Calu3 (cell line): ENCODE measurements around the gene LSG1. TPM values are rescaled to one million over a fixed set of nuclear protein-coding genes. Genes with fewer than 3 reads are reported as not detected.
"Not testable (repeated sequence)": the region's sequence is repeated elsewhere in the genome, so short reads cannot be mapped to it uniquely, and the experiment has no call there.

Source experiments
- BruUV-seq: library from RNA; stranded (reverse); fragments of 400-500 nt; replicated peaks from 2 replicates; lab custom pipeline; 2021; lab: Mats Ljungman, UMichigan
- CTCF ChIA-PET: fragments of 300-600 bp; sonication (Branson Sonifier 250); formaldehyde crosslinking; loops from one replicate; lab custom pipeline; 2022; ENCODE audit warnings: antibody characterized with exemption; lab: Charles Lee
- DNase-seq: peaks from one replicate; pipeline ENCODE4 v3.0.0; 2022
- H3K27ac Mint-ChIP-seq: one replicate; pipeline ENCODE4 v1.8.0; 2022; ENCODE audit warnings: mixed read lengths; ENCODE audit not compliant: unreplicated experiment
- H3K27me3 Mint-ChIP-seq: one replicate; pipeline ENCODE4 v1.8.0; 2022; ENCODE audit warnings: mixed read lengths; ENCODE audit not compliant: unreplicated experiment
- H3K36me3 Mint-ChIP-seq: one replicate; pipeline ENCODE4 v1.8.0; 2022; ENCODE audit warnings: mild to moderate bottlenecking, moderate library complexity, mixed read lengths; ENCODE audit not compliant: insufficient read depth, unreplicated experiment
- H3K4me1 Mint-ChIP-seq: one replicate; pipeline ENCODE4 v1.8.0; 2022; ENCODE audit warnings: mild to moderate bottlenecking, low read depth, mixed read lengths; ENCODE audit not compliant: unreplicated experiment
- H3K4me3 Mint-ChIP-seq: one replicate; pipeline ENCODE4 v1.8.0; 2022; ENCODE audit warnings: mild to moderate bottlenecking, low read depth, moderate library complexity, mixed read lengths; ENCODE audit not compliant: unreplicated experiment
- H3K9me3 Mint-ChIP-seq: one replicate; pipeline ENCODE4 v1.8.0; 2022; ENCODE audit warnings: low read depth, mixed read lengths; ENCODE audit not compliant: unreplicated experiment
- intact Hi-C: fragments of 100-400 bp; cut with micrococcal nuclease; formaldehyde crosslinking; loops from one replicate; pipeline ENCODE4 v1.10.0; 2022; ENCODE audit not compliant: unreplicated experiment
- total RNA-seq: library from RNA; stranded (reverse); gene quantifications from 2 replicates; pipeline ENCODE4 v1.2.3, GENCODE V29; 2022
- TF ChIP-seq, protein P1 (sequence below): fragments of 200-600 bp; IDR thresholded peaks from one replicate; pipeline ENCODE4 v1.8.0; 2022; ENCODE audit warnings: antibody characterized with exemption; ENCODE audit not compliant: unreplicated experiment

Gene LSG1
- total RNA-seq, 1 experiment from 2014 or later: 86.3 TPM

- CTCF ChIA-PET: no interaction called here
- H3K9me3 Mint-ChIP-seq: no peaks in the 10 kb centered on the region
- TSS peak; percentile 48 for BruUV-seq
- H3K36me3 Mint-ChIP-seq: peaks cover 41% of the 10 kb centered on the region
- intact Hi-C loops: loop anchor here (10.0 kb wide), 1 partner anchor 297 kb away; no protein-coding TSS in a partner anchor
- TF ChIP-seq, protein P1, sequence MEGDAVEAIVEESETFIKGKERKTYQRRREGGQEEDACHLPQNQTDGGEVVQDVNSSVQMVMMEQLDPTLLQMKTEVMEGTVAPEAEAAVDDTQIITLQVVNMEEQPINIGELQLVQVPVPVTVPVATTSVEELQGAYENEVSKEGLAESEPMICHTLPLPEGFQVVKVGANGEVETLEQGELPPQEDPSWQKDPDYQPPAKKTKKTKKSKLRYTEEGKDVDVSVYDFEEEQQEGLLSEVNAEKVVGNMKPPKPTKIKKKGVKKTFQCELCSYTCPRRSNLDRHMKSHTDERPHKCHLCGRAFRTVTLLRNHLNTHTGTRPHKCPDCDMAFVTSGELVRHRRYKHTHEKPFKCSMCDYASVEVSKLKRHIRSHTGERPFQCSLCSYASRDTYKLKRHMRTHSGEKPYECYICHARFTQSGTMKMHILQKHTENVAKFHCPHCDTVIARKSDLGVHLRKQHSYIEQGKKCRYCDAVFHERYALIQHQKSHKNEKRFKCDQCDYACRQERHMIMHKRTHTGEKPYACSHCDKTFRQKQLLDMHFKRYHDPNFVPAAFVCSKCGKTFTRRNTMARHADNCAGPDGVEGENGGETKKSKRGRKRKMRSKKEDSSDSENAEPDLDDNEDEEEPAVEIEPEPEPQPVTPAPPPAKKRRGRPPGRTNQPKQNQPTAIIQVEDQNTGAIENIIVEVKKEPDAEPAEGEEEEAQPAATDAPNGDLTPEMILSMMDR: no peak
- H3K4me3 Mint-ChIP-seq: peak overlapping the region; percentile 98
- DNase-seq: no peak
- H3K27me3 Mint-ChIP-seq: no peaks in the 10 kb centered on the region
- no peak overlapping the region for H3K27ac Mint-ChIP-seq
- H3K4me1 Mint-ChIP-seq: no peaks in the 10 kb centered on the region
Observed at GRCh38 chr3:194631696-194632095, 40.3 kb downstream of the LSG1 start.

GRCh38 chr3:194630681-194631080, 41.3 kb downstream of the LSG1 start:
- CTCF ChIA-PET, H3K4me1 Mint-ChIP-seq, BruUV-seq, DNase-seq, H3K27me3 Mint-ChIP-seq, H3K9me3 Mint-ChIP-seq, H3K27ac Mint-ChIP-seq, H3K4me3 Mint-ChIP-seq: not testable (repeated sequence)
- peaks cover 49% of the 10 kb centered on the region for H3K36me3 Mint-ChIP-seq
- intact Hi-C loops: loop anchor here (10.0 kb wide), 1 partner anchor 296 kb away; no protein-coding TSS in a partner anchor

DNA sequence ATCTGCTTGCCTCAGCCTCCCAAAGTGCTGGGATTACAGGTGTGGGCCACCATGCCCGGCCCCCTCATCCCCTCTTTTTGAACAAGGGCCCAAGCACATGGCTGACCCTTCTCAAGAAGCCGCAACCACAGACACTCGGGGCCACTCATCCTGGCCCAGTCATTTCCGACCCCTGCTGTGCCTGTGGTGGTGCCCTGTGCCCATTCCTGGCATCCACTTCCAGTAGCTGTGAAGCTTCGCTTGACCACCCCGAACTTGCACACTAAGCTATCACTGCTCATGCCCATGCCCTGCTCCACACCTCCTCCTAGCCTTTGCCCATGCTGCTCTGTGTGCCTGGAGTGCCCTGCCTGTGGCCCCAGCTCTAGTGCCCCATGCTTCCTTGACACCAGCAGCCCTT, 47.0 kb downstream of the LSG1 start:
- intact Hi-C loops: no loop called here
- CTCF ChIA-PET: no interaction called here
- DNase-seq: no peak

GRCh38 chr3:194623449-194624290, 48.3 kb downstream of the LSG1 start:
- H3K4me1 Mint-ChIP-seq: no peaks in the 10 kb centered on the region
- H3K36me3 Mint-ChIP-seq: peaks cover 28% of the 10 kb centered on the region
- TF ChIP-seq, protein P1: no peak
- no peaks in the 10 kb centered on the region for H3K27me3 Mint-ChIP-seq
- no peaks in the 10 kb centered on the region for H3K9me3 Mint-ChIP-seq
- DNase-seq: no peak
- CTCF ChIA-PET: no interaction called here
- no peak overlapping the region for H3K4me3 Mint-ChIP-seq
- no peak overlapping the region for H3K27ac Mint-ChIP-seq
- no TSS peak for BruUV-seq
- intact Hi-C loops: no loop called here

More for the DNA sequence above, 47.0 kb downstream of the LSG1 start:
- Mint-ChIP-seq H3K27me3 (no peaks in the 10 kb centered on the region), H3K4me1 (no peaks in the 10 kb centered on the region), H3K27ac (no peak overlapping the region), H3K36me3 (peaks cover 33% of the 10 kb centered on the region), H3K9me3 (no peaks in the 10 kb centered on the region), H3K4me3 (no peak overlapping the region)
- no TSS peak for BruUV-seq
- TF ChIP-seq, protein P1: no peak
